ENCODE data around the gene GBP7. TPM values are rescaled to one million over a fixed set of nuclear protein-coding genes. Genes with fewer than 3 reads are reported as not detected.

Gene GBP7
- total RNA-seq, 2 experiments from 2014 or later, result not detected

DNA sequence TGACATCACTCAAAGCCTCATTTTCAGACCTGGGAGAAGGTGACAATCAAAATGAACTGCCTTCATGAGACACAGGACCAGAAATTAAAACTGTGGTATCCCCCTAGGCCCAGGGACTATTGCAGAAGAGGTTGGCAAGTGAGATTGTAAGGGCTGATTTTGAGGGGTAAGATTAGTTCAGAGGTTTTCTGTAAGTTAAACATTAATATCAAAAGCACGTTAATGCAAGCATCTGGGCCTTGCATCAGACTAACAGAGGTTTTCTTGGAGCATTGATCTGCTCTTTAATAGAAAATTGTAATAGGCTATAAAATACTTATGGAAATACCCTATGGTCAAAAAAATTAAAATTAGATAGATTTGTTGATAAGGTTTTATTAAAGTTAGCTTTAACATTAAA, 37.5 kb upstream of the GBP7 start:
- TF ChIP-seq, protein P1, sequence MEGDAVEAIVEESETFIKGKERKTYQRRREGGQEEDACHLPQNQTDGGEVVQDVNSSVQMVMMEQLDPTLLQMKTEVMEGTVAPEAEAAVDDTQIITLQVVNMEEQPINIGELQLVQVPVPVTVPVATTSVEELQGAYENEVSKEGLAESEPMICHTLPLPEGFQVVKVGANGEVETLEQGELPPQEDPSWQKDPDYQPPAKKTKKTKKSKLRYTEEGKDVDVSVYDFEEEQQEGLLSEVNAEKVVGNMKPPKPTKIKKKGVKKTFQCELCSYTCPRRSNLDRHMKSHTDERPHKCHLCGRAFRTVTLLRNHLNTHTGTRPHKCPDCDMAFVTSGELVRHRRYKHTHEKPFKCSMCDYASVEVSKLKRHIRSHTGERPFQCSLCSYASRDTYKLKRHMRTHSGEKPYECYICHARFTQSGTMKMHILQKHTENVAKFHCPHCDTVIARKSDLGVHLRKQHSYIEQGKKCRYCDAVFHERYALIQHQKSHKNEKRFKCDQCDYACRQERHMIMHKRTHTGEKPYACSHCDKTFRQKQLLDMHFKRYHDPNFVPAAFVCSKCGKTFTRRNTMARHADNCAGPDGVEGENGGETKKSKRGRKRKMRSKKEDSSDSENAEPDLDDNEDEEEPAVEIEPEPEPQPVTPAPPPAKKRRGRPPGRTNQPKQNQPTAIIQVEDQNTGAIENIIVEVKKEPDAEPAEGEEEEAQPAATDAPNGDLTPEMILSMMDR (conservative IDR thresholded peaks at IDR 0.05; ENCODE audit: low read length), result no peak
- TF ChIP-seq EZH2phosphoT487 (IDR thresholded peaks at IDR 0.05; ENCODE audit: borderline replicate concordance, low read depth, low read length), result no peak
- ChIA-PET CTCF (ENCODE audit: unreplicated experiment) (no interaction called here), POLR2A (interaction anchor here (0.6 to 0.7 kb wide), 2 partner anchors 19 to 1938 kb away, joined by 3 read pairs; no protein-coding TSS in a partner anchor)
- no TSS peak for BruUV-seq (replicated peaks)
- no peaks in the 10 kb centered on the region for H3K9me2 ChIP-seq (ENCODE audit: insufficient read depth, low read length)
- H3K4me2 ChIP-seq (ENCODE audit: low read length), result no peak overlapping the region
- no peak overlapping the region for H3K27ac ChIP-seq (ENCODE audit: low read depth, low read length, poor library complexity, severe bottlenecking)
- peaks cover 9% of the 10 kb centered on the region; the same call in 1 of the 2 replicates for H3K9me3 ChIP-seq (ENCODE audit: low read length)
- intact Hi-C loops (cut with micrococcal nuclease; ENCODE audit: unreplicated experiment), result no loop called here
- no peaks in the 10 kb centered on the region for H4K20me1 ChIP-seq (ENCODE audit: insufficient read depth, low read length)
- no peak for DNase-seq (ENCODE audit: low spot score)
- no peak overlapping the region for H3K4me3 ChIP-seq (ENCODE audit: low read depth, low read length, poor library complexity, severe bottlenecking)
- H3K79me2 ChIP-seq (ENCODE audit: insufficient read depth, low read depth, low read length), result no peaks in the 10 kb centered on the region
- no peak overlapping the region for H2AFZ ChIP-seq (ENCODE audit: low read length)
- no peaks in the 10 kb centered on the region for H3K4me1 ChIP-seq (ENCODE audit: insufficient read depth, low read length, poor library complexity, severe bottlenecking)
- H3K36me3 ChIP-seq (ENCODE audit: insufficient read depth, low read length), result no peaks in the 10 kb centered on the region

GRCh38 chr1:89211035-89211634, 35.3 kb upstream of the GBP7 start:
- intact Hi-C loops (cut with micrococcal nuclease; ENCODE audit: unreplicated experiment), result no loop called here
- Histone ChIP-seq H3K4me2 (ENCODE audit: low read length) (no peak overlapping the region), H3K4me1 (ENCODE audit: insufficient read depth, low read length, poor library complexity, severe bottlenecking) (no peaks in the 10 kb centered on the region), H2AFZ (ENCODE audit: low read length) (no peak overlapping the region), H3K9me2 (ENCODE audit: insufficient read depth, low read length) (no peaks in the 10 kb centered on the region), H3K79me2 (ENCODE audit: insufficient read depth, low read depth, low read length) (no peaks in the 10 kb centered on the region), H3K4me3 (ENCODE audit: low read depth, low read length, poor library complexity, severe bottlenecking) (no peak overlapping the region), H3K36me3 (ENCODE audit: insufficient read depth, low read length) (no peaks in the 10 kb centered on the region), H4K20me1 (ENCODE audit: insufficient read depth, low read length) (no peaks in the 10 kb centered on the region), H3K27ac (ENCODE audit: low read depth, low read length, poor library complexity, severe bottlenecking) (no peak overlapping the region), H3K9me3 (ENCODE audit: low read length) (peaks cover 9% of the 10 kb centered on the region; the same call in 1 of the 2 replicates)
- CTCF ChIA-PET (ENCODE audit: unreplicated experiment), result no interaction called here
- TF ChIP-seq EZH2phosphoT487 (IDR thresholded peaks at IDR 0.05; ENCODE audit: borderline replicate concordance, low read depth, low read length), result no peak
- TF ChIP-seq, protein P1 (conservative IDR thresholded peaks at IDR 0.05; ENCODE audit: low read length), result no peak
- no peak for DNase-seq (ENCODE audit: low spot score)
- no TSS peak for BruUV-seq (replicated peaks)
- POLR2A ChIA-PET, result no interaction called here

- TF ChIP-seq, protein P1 (conservative IDR thresholded peaks at IDR 0.05; ENCODE audit: low read length), result no peak
- TF ChIP-seq EZH2phosphoT487 (IDR thresholded peaks at IDR 0.05; ENCODE audit: borderline replicate concordance, low read depth, low read length), result no peak
- DNase-seq (ENCODE audit: low spot score), result no peak
- H3K4me3 ChIP-seq (ENCODE audit: low read depth, low read length, poor library complexity, severe bottlenecking), result no peak overlapping the region
- H3K79me2 ChIP-seq (ENCODE audit: insufficient read depth, low read depth, low read length), result no peaks in the 10 kb centered on the region
- POLR2A ChIA-PET, result no interaction called here
- H3K4me1 ChIP-seq (ENCODE audit: insufficient read depth, low read length, poor library complexity, severe bottlenecking), result no peaks in the 10 kb centered on the region
- BruUV-seq (replicated peaks), result no TSS peak
- no peaks in the 10 kb centered on the region for H4K20me1 ChIP-seq (ENCODE audit: insufficient read depth, low read length)
- intact Hi-C loops (cut with micrococcal nuclease; ENCODE audit: unreplicated experiment), result no loop called here
- H3K9me2 ChIP-seq (ENCODE audit: insufficient read depth, low read length), result no peaks in the 10 kb centered on the region
- H3K36me3 ChIP-seq (ENCODE audit: insufficient read depth, low read length), result no peaks in the 10 kb centered on the region
- H3K27ac ChIP-seq (ENCODE audit: low read depth, low read length, poor library complexity, severe bottlenecking), result no peak overlapping the region
- no peak overlapping the region for H3K4me2 ChIP-seq (ENCODE audit: low read length)
- peaks cover 8% of the 10 kb centered on the region; the same call in 1 of the 2 replicates for H3K9me3 ChIP-seq (ENCODE audit: low read length)
- H2AFZ ChIP-seq (ENCODE audit: low read length), result no peak overlapping the region
- CTCF ChIA-PET (ENCODE audit: unreplicated experiment), result no interaction called here
Observed at GRCh38 chr1:89206373-89206772, 30.6 kb upstream of the GBP7 start.

Measured in OCI-LY7 (cell line).